Endothelial cell of umbilical vein (primary cell): ENCODE results near the gene ERBIN.

Experiments used
- CTCF ChIP-seq, 2 donors: IDR thresholded peaks; 1 replicate in 1 of 2; 2 replicates in 1 of 2; pipeline ENCODE4 v1.5.1; 2011; ENCODE audit warnings: low read length in 2 of 2, mild to moderate bottlenecking in 2 of 2, moderate library complexity in 2 of 2, control low read depth in 1 of 2, inconsistent platforms in 1 of 2, low read depth in 1 of 2; ENCODE audit not compliant: insufficient read depth in 1 of 2; ENCODE audit errors: extremely low read depth in 1 of 2
- POLR2AphosphoS5 ChIP-seq: IDR thresholded peaks from 2 replicates; pipeline ENCODE4 v1.6.1; 2012; ENCODE audit warnings: low read depth, mild to moderate bottlenecking, control low read depth, low read length, moderate library complexity; ENCODE audit not compliant: insufficient read depth
- TF ChIP-seq, protein P1 (sequence below): IDR thresholded peaks from 2 replicates; pipeline ENCODE4 v1.6.1; 2011; ENCODE audit not compliant: insufficient read depth, insufficient read length

DNA sequence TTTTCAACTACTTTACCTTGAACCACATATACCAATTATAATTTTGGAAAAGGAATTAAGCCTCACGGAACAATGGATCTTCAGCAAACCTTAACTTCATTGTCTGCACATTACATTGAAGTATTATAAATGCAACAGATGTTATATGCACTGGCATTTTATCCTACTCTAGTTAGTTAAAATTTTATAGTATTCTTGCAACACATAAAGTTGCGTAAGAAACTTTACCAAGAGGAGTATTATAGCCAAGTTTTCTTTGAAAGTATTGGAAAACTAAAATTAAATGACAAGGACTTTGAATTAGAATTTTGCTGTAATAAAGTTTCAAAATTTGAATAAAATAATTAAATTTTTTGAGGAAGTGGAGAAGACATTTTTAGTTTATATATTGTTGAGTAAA is 154.3 kb downstream of the ERBIN start:
- no peak for TF ChIP-seq CTCF (IDR thresholded peaks at IDR 0.05; ENCODE audit: extremely low read depth in 1 of 2, insufficient read depth in 1 of 2, low read depth in 1 of 2, low read length in 2 of 2)
- TF ChIP-seq, protein P1, sequence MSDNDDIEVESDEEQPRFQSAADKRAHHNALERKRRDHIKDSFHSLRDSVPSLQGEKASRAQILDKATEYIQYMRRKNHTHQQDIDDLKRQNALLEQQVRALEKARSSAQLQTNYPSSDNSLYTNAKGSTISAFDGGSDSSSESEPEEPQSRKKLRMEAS, result no peak
- no peak for TF ChIP-seq POLR2AphosphoS5
